OCI-LY7 (cell line): Measurements from ENCODE around the gene TMEM86B. TPM values are rescaled to one million over a fixed set of nuclear protein-coding genes. Genes with fewer than 3 reads are reported as not detected.
A peak's percentile ranks its signal among the peaks of the same experiment; 100 is the strongest.

Source experiments
- BruUV-seq: library from RNA; stranded (reverse); fragments of 400-500 nt; replicated peaks from 2 replicates; lab custom pipeline; 2021; lab: Mats Ljungman, UMichigan
- CTCF ChIA-PET: fragments of 300-600 bp; sonication (Branson Sonifier 250); formaldehyde crosslinking; loops from one replicate; lab custom pipeline; 2022; ENCODE audit warnings: antibody characterized with exemption; ENCODE audit not compliant: unreplicated experiment; lab: Charles Lee
- POLR2A ChIA-PET: fragments of 300-600 bp; sonication (Branson Sonifier 250); formaldehyde crosslinking; loops from one replicate; lab custom pipeline; 2022; ENCODE audit warnings: antibody characterized with exemption; lab: Charles Lee
- DNase-seq: peaks from one replicate; pipeline ENCODE4 v3.0.0-alpha.2; 2015; ENCODE audit warnings: low spot score
- H2AFZ ChIP-seq: fragments of 200-600 bp; sonication (generic), shearing (Covaris generic); 2 replicates; pipeline ENCODE4 v1.6.1; 2014; ENCODE audit warnings: mild to moderate bottlenecking, antibody characterized with exemption, low read length, moderate library complexity
- H3K27ac ChIP-seq: fragments of 200-600 bp; sonication (generic); 2 replicates; pipeline ENCODE4 v1.5.1; 2014; ENCODE audit warnings: mixed run types, low read depth, mild to moderate bottlenecking, moderate library complexity, low read length, inconsistent platforms; ENCODE audit not compliant: poor library complexity, severe bottlenecking
- H3K36me3 ChIP-seq: fragments of 200-600 bp; sonication (generic); 2 replicates; pipeline ENCODE4 v1.6.1; 2014; ENCODE audit warnings: mild to moderate bottlenecking, antibody characterized with exemption, low read length, moderate library complexity, mixed read lengths; ENCODE audit not compliant: insufficient read depth
- H3K4me1 ChIP-seq: fragments of 200-600 bp; sonication (generic); 2 replicates; pipeline ENCODE4 v1.5.1; 2014; ENCODE audit warnings: mild to moderate bottlenecking, low read length; ENCODE audit not compliant: insufficient read depth, poor library complexity, severe bottlenecking
- H3K4me2 ChIP-seq: fragments of 200-600 bp; sonication (generic); 2 replicates; pipeline ENCODE4 v1.6.1; 2014; ENCODE audit warnings: mild to moderate bottlenecking, low read length
- H3K4me3 ChIP-seq: fragments of 200-600 bp; sonication (generic); 2 replicates; pipeline ENCODE4 v1.5.1; 2014; ENCODE audit warnings: mild to moderate bottlenecking, low read depth, low read length; ENCODE audit not compliant: poor library complexity, severe bottlenecking
- H3K79me2 ChIP-seq: fragments of 200-600 bp; sonication (generic); 2 replicates; pipeline ENCODE4 v1.6.1; 2016; ENCODE audit warnings: low read depth, mild to moderate bottlenecking, low read length, moderate library complexity, mixed read lengths; ENCODE audit not compliant: insufficient read depth
- H3K9me2 ChIP-seq: fragments of 200-600 bp; sonication (generic); 2 replicates; pipeline ENCODE4 v1.6.1; 2016; ENCODE audit warnings: mild to moderate bottlenecking, low read length, mixed read lengths; ENCODE audit not compliant: insufficient read depth
- H3K9me3 ChIP-seq: fragments of 200-600 bp; sonication (generic); 2 replicates; pipeline ENCODE4 v1.6.1; 2014; ENCODE audit warnings: mild to moderate bottlenecking, mixed run types, low read length, mixed read lengths
- H4K20me1 ChIP-seq: fragments of 200-600 bp; sonication (generic); 2 replicates; pipeline ENCODE4 v1.6.1; 2014; ENCODE audit warnings: mild to moderate bottlenecking, antibody characterized with exemption, low read length, moderate library complexity, mixed read lengths; ENCODE audit not compliant: insufficient read depth
- EZH2phosphoT487 ChIP-seq: fragments of 200-600 bp; sonication (generic); IDR thresholded peaks from 2 replicates; pipeline ENCODE4 v1.6.1; 2018; ENCODE audit warnings: low read depth, borderline replicate concordance, mild to moderate bottlenecking, mixed run types, antibody characterized with exemption, low read length, moderate library complexity, mixed read lengths
- intact Hi-C: fragments of 100-400 bp; cut with micrococcal nuclease; formaldehyde crosslinking; loops from one replicate; pipeline ENCODE4 v1.10.0; 2022; ENCODE audit not compliant: unreplicated experiment
- total RNA-seq, 2 experiments: library from RNA; depleted of rRNA in 1 of 2; stranded (reverse); fragments of >200 nt in 1 of 2; shearing (Covaris generic) in 1 of 2; gene quantifications; 2 replicates each; pipeline ENCODE4 v1.2.3, GENCODE V29; 2014 to 2022
- TF ChIP-seq, protein P1 (sequence below): fragments of 200-600 bp; sonication (generic); conservative IDR thresholded peaks from 2 replicates; pipeline ENCODE4 v1.5.1; 2014; ENCODE audit warnings: mild to moderate bottlenecking, antibody characterized with exemption, low read length, moderate library complexity, mixed read lengths

Gene TMEM86B
- total RNA-seq, 2 experiments from 2014 or later = 8.1 to 13.8 TPM

DNA sequence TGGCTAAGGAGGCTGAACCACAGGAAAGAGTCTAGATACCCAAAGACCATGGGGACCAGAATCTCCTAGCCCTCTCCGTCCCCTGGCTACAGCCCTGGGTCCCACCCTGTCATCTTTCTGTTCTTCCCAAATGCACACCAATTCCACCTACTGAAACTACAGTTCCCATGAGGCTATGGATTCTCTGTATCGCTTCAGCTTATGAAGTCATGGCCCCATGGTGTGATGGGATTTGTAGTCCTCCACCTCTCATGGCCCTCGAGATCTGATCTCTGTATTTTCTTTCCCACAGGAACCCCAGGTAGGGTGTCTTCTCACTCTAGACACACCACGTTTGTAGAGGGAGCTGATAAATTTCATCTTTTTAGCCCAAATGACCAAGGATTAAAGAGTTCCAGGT is 31.0 kb downstream of the TMEM86B start:
- no peak overlapping the region for H3K27ac ChIP-seq
- ChIA-PET CTCF (no interaction called here), POLR2A (interaction anchor here (0.6 kb wide), 1 partner anchor 138 kb away, joined by 3 read pairs; no protein-coding TSS in a partner anchor)
- H3K9me3 ChIP-seq = no peaks in the 10 kb centered on the region
- no peak overlapping the region for H3K4me2 ChIP-seq
- no peaks in the 10 kb centered on the region for H4K20me1 ChIP-seq
- intact Hi-C loops = no loop called here
- no TSS peak for BruUV-seq
- no peaks in the 10 kb centered on the region for H3K36me3 ChIP-seq
- no peak overlapping the region for H3K4me3 ChIP-seq
- H3K9me2 ChIP-seq = no peaks in the 10 kb centered on the region
- no peaks in the 10 kb centered on the region for H3K4me1 ChIP-seq
- no peak overlapping the region for H2AFZ ChIP-seq
- DNase-seq = peak; percentile 62
- H3K79me2 ChIP-seq = no peaks in the 10 kb centered on the region
- TF ChIP-seq EZH2phosphoT487 = no peak
- TF ChIP-seq, protein P1, sequence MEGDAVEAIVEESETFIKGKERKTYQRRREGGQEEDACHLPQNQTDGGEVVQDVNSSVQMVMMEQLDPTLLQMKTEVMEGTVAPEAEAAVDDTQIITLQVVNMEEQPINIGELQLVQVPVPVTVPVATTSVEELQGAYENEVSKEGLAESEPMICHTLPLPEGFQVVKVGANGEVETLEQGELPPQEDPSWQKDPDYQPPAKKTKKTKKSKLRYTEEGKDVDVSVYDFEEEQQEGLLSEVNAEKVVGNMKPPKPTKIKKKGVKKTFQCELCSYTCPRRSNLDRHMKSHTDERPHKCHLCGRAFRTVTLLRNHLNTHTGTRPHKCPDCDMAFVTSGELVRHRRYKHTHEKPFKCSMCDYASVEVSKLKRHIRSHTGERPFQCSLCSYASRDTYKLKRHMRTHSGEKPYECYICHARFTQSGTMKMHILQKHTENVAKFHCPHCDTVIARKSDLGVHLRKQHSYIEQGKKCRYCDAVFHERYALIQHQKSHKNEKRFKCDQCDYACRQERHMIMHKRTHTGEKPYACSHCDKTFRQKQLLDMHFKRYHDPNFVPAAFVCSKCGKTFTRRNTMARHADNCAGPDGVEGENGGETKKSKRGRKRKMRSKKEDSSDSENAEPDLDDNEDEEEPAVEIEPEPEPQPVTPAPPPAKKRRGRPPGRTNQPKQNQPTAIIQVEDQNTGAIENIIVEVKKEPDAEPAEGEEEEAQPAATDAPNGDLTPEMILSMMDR = no peak

DNA sequence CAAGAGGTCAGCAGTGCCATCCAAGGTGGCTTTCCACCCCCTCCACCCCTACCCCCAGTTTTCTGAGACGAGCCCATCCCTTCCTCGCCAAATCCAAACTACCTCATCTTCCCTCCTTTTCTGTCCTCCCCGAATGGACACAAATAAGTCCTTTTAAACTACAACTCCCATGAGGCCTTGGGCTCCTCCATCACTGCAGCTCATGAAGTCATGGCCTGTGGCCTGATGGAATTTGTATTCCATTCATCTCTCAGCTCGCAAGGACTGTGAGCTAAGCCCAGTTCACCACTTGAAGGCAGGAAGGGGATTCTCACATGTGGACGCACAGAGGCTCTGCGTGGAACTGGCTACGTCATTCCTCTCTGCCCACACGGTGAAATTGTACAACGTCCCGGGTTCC is 31.8 kb downstream of the TMEM86B start:
- H3K79me2 ChIP-seq = no peaks in the 10 kb centered on the region
- no TSS peak for BruUV-seq
- peak; percentile 41 for DNase-seq
- intact Hi-C loops = no loop called here
- H2AFZ ChIP-seq = no peak overlapping the region; the same call in 1 of the 2 replicates
- no peak overlapping the region for H3K4me2 ChIP-seq
- H3K27ac ChIP-seq = no peak overlapping the region
- no peaks in the 10 kb centered on the region for H4K20me1 ChIP-seq
- H3K4me3 ChIP-seq = no peak overlapping the region
- H3K9me3 ChIP-seq = no peaks in the 10 kb centered on the region
- ChIA-PET CTCF (no interaction called here), POLR2A (no interaction called here)
- H3K9me2 ChIP-seq = no peaks in the 10 kb centered on the region
- TF ChIP-seq, protein P1 = no peak
- TF ChIP-seq EZH2phosphoT487 = no peak
- H3K4me1 ChIP-seq = no peaks in the 10 kb centered on the region
- H3K36me3 ChIP-seq = no peaks in the 10 kb centered on the region

DNA sequence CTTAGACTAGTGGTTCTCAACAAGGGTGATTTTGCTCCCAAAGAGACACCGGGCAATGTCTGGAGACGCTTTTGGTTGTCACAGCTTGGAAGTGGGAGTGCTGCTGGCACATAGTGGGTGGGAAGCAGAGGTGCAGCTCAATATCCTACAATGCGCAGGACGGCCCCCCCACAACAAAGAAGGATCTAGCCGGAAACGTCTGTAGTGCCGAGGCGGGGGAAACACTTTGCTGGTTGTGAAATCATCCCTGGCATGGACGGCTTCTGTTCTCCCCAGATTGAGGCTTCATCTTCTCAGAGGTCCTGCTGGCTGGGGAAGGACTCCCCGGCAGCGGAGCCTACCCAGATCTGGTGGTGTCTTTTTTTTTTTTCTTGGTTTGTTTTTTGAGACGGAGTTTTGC is 35.1 kb downstream of the TMEM86B start:
- Histone ChIP-seq H3K9me3 (no peaks in the 10 kb centered on the region), H3K79me2 (no peaks in the 10 kb centered on the region), H3K4me3 (no peak overlapping the region), H2AFZ (no peak overlapping the region), H3K27ac (no peak overlapping the region), H4K20me1 (no peaks in the 10 kb centered on the region), H3K9me2 (no peaks in the 10 kb centered on the region), H3K36me3 (no peaks in the 10 kb centered on the region), H3K4me2 (no peak overlapping the region), H3K4me1 (no peaks in the 10 kb centered on the region)
- TF ChIP-seq, protein P1 = no peak
- no peak for TF ChIP-seq EZH2phosphoT487
- POLR2A ChIA-PET = interaction anchor here (0.7 kb wide), 1 partner anchor 51 kb away, joined by 3 read pairs; no protein-coding TSS in a partner anchor
- BruUV-seq = no TSS peak
- CTCF ChIA-PET = no interaction called here
- DNase-seq = no peak
- intact Hi-C loops = no loop called here
